GM18951 (cell line): ENCODE results near the gene ARAF.

Experiments used
- POLR2A ChIP-seq: IDR thresholded peaks from 4 replicates; pipeline ENCODE4 v1.6.1; 2011; ENCODE audit warnings: mild to moderate bottlenecking; ENCODE audit not compliant: insufficient read length, insufficient read depth; ENCODE audit errors: extremely low read depth
- in situ Hi-C: fragments of 300-500 bp; cut with MboI; formaldehyde crosslinking; loops from one replicate; pipeline ENCODE4 v1.12.0; 2022; ENCODE audit warnings: low sequenced_read_pairs, mixed read lengths, inconsistent platforms; ENCODE audit not compliant: unreplicated experiment

The ARAF gene

DNA sequence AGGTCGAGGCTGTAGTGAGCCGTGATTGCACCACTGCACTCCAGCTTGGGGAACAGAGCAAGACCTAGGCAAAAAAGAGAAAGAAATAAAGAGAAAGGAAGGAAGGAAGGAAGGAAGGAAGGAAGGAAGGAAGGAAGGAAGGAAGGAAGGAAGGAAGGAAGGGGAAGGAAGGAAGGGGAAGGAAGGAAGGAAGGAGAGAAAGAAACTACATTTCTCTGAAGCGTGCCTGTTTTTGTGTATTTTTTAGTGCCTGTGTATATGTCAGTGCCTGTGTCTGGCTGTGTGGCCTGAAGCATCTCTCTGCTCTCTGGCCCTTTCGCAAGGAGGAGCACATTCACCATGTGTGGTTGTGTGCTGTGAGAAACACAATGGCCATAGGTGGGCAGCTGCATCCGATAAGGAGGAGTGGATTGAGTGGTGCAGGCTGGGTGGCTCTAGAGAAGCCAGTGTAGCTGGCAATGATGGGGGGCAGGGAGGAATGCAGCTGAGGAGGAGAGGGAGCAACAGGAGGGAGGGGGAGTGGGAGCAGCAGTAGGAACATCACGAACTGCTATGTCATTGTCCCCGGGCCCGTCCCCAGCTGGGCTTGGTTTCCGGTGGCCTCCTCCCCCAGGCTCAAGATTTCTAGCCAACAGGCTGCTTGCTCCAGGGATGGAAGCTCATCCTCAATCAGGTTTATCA is 47.3 kb downstream of the ARAF start:
- in situ Hi-C loops: no loop called here
- no peak for TF ChIP-seq POLR2A

DNA sequence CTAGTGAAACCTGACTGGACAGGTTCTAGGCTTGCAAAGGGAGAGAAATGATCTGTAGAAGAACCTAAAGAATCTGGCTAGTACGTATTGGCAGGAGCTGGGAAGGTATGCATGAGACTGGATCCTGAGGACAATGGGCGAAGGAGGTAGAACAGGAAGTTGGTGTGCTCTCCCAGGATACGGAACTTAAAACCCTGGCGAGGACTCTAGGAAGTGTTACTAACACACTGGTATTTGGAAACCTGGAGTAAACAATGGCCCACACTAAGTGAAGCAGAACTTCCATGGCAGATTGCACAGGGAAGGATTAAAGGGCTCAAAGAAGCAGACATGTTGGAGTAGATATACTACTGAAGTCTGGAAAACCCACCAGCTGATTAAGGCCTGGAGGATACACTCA is 49.5 kb downstream of the ARAF start:
- in situ Hi-C loops: no loop called here
- no peak for TF ChIP-seq POLR2A

GRCh38 chrX:47611489-47611888 is 50.5 kb downstream of the ARAF start:
- in situ Hi-C loops: no loop called here
- TF ChIP-seq POLR2A: no peak

- in situ Hi-C loops: no loop called here
These were observed 50.9 kb downstream of the ARAF start for GRCh38 chrX:47611926-47612325.

DNA sequence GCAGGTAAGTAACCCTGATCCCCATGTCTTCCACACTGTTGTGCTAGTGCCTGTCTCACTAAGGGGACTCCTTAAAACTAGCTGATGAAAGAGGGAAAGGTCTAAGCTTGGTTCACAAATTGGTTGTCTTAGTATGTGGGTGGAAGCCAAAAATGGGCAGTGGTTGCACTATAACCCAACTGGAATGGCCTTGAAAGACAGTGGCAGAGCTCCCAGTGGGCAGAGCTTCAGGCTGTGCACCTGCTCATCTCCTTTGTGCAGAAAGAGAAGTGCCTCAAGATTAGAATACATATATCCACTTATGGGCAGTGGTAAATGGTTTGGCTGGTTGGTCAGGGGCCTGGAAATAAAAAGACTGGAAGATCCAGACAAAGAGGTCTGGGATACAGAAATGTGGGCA is 51.4 kb downstream of the ARAF start:
- TF ChIP-seq POLR2A: no peak
- in situ Hi-C loops: no loop called here

More at GRCh38 chrX:47611926-47612325, 50.9 kb downstream of the ARAF start:
- no peak for TF ChIP-seq POLR2A

DNA sequence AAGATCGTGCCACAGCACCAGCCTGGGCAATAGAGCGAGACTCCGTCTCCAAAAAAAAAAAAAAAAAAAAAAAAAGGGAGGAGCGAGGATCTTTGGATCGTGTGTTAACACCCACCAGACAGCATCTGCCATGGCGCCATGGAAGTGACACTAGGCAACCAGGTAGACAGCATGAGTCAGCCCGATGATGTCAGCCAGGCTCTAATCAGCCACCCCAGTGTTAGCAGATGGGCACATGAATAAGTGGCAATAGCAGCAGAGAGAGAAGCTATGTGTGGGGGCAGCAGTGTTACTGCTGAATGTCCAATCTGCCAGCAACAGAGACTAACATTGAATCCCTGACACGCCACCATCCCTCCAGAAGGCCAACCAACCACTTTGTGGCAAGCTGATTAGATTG is 52.1 kb downstream of the ARAF start:
- TF ChIP-seq POLR2A: no peak
- in situ Hi-C loops: no loop called here

GRCh38 chrX:47614618-47615017 is 53.6 kb downstream of the ARAF start:
- no peak for TF ChIP-seq POLR2A

DNA sequence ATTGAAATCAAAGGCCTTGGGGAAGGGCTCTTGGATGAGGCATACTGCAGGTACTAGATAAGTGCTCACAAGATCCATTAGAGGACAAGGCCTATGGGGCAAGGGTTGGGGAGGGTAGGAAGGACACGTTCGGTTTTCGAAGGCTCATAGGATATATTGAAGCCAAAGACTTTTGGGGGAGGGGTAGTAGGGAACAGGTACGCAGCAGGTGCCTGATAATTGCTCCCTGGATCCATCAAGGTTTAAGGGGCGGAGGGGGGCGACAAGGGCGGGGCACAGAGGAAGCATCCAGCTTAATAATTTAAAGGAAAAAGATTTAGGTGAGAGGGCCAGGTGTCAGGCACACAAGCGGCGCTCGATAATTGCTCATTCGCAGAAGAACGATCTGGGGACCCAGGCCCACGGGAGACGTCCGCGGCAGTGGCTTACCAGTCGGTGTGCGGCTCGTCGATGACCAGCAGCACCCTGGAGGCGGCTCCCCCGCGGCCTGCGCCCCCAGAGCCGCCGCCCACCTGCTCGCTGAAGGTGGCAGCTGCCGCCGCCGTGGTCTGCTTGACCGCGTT is 58.0 kb downstream of the ARAF start:
- no peak for TF ChIP-seq POLR2A
- in situ Hi-C loops: no loop called here

More at GRCh38 chrX:47614618-47615017, 53.6 kb downstream of the ARAF start:
- in situ Hi-C loops: no loop called here

DNA sequence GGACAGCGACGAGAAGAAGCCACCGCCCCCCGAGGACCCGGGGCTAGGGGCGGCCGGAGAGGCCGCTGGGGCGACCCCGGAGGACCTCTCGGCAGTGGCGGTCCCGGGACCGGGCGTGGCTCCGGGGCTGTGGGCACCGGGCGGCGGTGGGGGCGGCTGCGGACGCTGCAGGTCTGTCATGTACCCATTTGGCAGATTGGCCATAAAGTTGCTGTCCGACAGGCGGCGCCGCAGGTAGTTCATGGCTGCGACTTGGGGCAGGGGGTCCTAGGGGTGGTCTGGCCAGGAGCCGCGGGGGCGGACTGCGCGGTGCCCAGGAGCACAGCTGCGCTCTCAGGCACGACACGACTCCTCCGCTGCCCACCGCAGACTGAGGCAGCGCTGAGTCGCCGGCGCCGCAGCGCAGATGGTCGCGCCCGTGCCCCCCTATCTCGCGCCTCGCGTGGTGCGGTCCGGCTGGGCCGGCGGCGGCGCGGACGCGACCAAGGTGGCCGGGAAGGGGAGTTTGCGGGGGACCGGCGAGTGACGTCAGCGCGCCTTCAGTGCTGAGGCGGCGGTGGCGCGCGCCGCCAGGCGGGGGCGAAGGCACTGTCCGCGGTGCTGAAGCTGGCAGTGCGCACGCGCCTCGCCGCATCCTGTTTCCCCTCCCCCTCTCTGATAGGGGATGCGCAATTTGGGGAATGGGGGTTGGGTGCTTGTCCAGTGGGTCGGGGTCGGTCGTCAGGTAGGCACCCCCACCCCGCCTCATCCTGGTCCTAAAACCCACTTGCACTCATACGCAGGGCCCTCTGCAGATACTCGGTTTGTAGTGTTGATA is 58.7 kb downstream of the ARAF start, which contains the start of gene SYN1:
Gene SYN1, minus strand, starts transcription at position 372 of the 817 bp plus-strand sequence. Its CDS starts 129 bp downstream, at position 243.
- in situ Hi-C loops: no loop called here
- TF ChIP-seq POLR2A: no peak

DNA sequence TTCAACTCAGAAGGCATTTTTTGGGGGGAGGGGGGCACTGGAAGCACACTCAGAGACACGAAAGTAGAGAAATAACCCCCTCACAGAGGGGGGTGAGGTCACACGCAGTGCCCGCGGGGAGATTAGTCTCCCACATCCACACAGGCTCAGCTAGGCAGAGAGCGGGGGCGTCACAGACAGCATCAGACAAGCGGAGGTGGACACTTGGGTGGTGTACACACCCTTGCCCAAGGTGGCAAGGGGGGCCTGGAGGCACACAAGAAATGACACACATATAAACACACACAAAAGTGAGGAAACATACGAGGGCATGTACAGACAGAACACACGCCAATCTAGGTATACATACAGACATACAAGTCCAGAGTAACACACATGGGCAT is 59.3 kb downstream of the ARAF start:
- TF ChIP-seq POLR2A: no peak
- in situ Hi-C loops: no loop called here
